KG1 (cell line): ENCODE data around the gene SLC22A4.

Experiments
- DNase-seq: peaks from one replicate; lab custom pipeline; 2025; lab: John Stamatoyannopoulos, UW

Gene SLC22A4

GRCh38 chr5:132293992-132294727 lies at the start of gene SLC22A4:
TSS of gene SLC22A4 (plus strand) at chr5:132294394. CDS start at chr5:132294617, 223 bp downstream.
- DNase-seq: peak; percentile 22

GRCh38 chr5:132245593-132245992 lies 48.6 kb upstream of the SLC22A4 start:
- DNase-seq: no peak

- no peak for DNase-seq
Measured at GRCh38 chr5:132246806-132247205, 47.4 kb upstream of the SLC22A4 start.

GRCh38 chr5:132250547-132250946 lies 43.6 kb upstream of the SLC22A4 start:
- DNase-seq: no peak

- DNase-seq: no peak
Measured at GRCh38 chr5:132251220-132251725, 42.9 kb upstream of the SLC22A4 start.

- DNase-seq: no peak
Measured at GRCh38 chr5:132253008-132253441, 41.2 kb upstream of the SLC22A4 start.

- DNase-seq: no peak
Measured at GRCh38 chr5:132253452-132254320, 40.5 kb upstream of the SLC22A4 start.

GRCh38 chr5:132254321-132254977 lies 39.7 kb upstream of the SLC22A4 start:
- DNase-seq: no peak

- no peak for DNase-seq
Measured at GRCh38 chr5:132256086-132256782, 38.0 kb upstream of the SLC22A4 start.

- DNase-seq: no peak
Measured at GRCh38 chr5:132256783-132257130, 37.4 kb upstream of the SLC22A4 start.

- DNase-seq: no peak
Measured at GRCh38 chr5:132257131-132258101, 36.8 kb upstream of the SLC22A4 start, which contains the start of gene PDLIM4. TSS of gene PDLIM4 (plus strand) at chr5:132257696. CDS start at chr5:132257735, 39 bp downstream.

GRCh38 chr5:132258102-132259068 lies 35.8 kb upstream of the SLC22A4 start:
- DNase-seq: no peak

- DNase-seq: no peak
Measured at GRCh38 chr5:132259069-132259851, 34.9 kb upstream of the SLC22A4 start.

GRCh38 chr5:132260051-132260450 lies 34.1 kb upstream of the SLC22A4 start:
- no peak for DNase-seq

- DNase-seq: peak; percentile 3
Measured at GRCh38 chr5:132260714-132261551, 33.3 kb upstream of the SLC22A4 start.

GRCh38 chr5:132261881-132262845 lies 32.0 kb upstream of the SLC22A4 start:
- DNase-seq: no peak
